HG03159 (cell line): ENCODE measurements around the gene CABLES1.
"Not testable (repeated sequence)": the region's sequence is repeated elsewhere in the genome, so short reads cannot be mapped to it uniquely, and the experiment has no call there.

Source experiments
- ATAC-seq: cut with Tn5 transposase; IDR thresholded peaks from one replicate; pipeline ENCODE4 v1.9.1; 2021; ENCODE audit warnings: mild to moderate bottlenecking, moderate library complexity; ENCODE audit not compliant: unreplicated experiment

Gene CABLES1

GRCh38 chr18:23134780-23135549, at the start of gene CABLES1:
TSS of gene CABLES1 (plus strand) at chr18:23135485. CDS start at chr18:23135763, 278 bp downstream.
- peak; percentile 8 for ATAC-seq

DNA sequence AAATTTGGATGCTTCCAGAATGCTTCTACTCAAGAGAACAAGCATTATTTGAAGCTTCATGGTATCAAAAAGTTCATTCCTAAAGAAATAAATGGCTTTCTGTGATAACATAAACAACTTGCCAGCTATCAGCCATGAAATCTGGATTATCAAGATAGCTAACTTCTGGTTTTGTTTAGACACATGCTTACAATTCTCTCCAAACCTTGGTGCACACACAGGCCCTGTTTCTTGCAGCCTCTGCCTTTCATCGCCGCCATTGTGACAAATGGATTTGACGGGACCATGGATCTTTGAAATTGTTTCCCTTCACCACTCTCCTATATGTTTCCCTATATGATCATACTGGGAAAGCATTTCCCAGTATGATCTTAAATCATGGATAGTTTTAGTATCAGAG, 47.9 kb upstream of the CABLES1 start:
- no peak for ATAC-seq

GRCh38 chr18:23088310-23088709, 47.0 kb upstream of the CABLES1 start:
- no peak for ATAC-seq

DNA sequence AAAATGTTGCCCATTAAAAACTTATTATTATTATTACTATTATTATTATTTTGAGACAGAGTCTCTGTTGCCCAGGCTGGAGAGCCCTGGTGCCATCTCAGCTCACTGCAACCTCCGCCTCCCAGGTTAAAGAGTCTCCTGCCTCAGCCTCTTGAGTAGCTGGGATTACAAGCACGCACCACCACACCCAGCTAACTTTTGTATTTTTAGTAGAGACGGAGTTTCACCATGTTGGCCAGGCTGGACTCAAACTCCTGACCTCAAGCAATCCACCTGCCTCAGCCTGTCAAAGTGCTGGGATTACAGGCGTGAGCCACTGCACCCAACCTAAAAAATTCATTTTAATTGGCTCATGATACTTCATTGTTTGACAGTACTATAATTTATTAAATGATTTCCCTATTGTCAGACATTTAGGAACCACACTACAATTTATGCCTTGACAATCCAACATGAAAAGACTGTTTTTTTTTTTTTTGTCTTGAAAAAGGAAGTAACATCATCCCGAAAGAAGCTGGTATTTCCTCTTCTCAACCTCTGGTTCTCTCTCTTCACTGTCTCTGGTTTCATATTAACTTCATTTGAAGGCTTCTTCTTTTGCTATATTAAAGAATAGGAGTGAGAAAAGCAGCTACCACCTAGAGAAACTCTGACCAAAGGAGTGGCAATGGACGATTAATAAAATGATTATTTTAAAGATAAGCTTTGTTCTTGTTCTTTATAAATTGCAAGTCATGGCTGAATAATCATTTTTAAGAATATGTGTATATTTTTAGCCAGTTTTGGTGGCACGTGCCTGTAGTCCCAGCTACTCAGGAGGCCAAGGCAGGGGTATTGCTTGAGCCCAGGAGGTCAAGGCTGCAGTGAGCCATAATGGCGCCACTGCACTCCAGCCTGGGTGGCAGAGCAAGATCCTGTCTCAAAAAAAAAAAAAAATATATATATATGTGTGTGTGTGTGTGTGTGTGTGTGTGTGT, 44.0 kb upstream of the CABLES1 start:
- ATAC-seq = peak; percentile 64

DNA sequence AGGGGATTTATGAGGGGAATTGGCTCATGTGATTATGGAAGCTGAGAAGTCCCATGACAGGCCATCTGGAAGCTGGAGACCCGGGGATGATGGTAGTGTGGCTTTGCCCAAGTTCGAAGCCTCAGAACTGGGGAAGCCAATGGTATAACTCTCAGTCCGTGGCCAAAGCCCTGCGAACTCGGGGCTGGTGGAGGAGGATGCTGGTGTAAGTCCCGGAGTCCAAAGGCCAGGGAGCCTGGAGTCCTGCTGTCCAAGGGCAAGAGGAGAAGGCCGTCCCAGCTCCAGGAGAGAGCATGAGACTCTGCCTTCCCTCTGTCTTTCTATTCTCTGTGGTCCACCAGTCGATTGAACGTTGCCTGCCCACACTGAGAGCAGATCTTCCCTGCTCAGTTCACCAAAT, 43.2 kb upstream of the CABLES1 start:
- no peak for ATAC-seq

- not testable (repeated sequence) for ATAC-seq
Observed at GRCh38 chr18:23093130-23093529, 42.2 kb upstream of the CABLES1 start.

GRCh38 chr18:23093772-23094171, 41.5 kb upstream of the CABLES1 start:
- no peak for ATAC-seq

DNA sequence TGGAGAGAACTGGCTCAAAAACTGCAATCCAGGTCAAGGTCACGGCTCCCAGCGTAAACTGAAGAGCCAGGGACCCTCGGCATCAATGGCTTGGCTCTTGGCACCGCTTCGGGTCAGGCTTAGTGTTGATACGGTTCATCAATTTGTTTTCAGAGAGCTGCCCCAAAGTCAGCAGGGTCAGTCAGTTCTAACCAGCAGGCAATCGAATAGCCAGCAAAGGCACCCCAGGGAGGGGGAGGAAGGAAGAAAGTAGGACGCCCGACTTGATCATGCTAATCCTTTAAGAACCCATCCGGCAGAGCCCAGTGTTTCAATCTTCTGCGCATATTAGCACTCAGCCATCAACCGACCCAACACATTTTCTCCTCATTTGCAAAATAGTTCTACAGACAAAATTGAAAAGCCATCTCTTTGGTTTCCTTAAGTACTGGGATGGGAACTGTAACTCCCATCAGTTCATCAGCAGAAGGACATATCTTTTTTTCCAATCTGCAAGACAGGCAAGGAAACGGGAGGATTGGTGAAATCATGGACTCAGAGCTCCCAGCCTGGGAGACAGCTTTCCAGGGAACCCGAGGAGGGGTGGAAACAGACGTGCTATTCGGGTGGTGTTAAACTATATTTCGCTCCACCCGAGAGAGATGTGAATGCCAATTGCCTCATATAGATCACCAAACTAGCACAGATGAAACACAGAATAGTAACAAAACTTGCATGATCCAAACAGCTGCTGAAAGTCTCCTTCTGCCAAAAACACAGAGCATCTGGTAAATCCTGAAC, 40.7 kb upstream of the CABLES1 start:
- no peak for ATAC-seq

DNA sequence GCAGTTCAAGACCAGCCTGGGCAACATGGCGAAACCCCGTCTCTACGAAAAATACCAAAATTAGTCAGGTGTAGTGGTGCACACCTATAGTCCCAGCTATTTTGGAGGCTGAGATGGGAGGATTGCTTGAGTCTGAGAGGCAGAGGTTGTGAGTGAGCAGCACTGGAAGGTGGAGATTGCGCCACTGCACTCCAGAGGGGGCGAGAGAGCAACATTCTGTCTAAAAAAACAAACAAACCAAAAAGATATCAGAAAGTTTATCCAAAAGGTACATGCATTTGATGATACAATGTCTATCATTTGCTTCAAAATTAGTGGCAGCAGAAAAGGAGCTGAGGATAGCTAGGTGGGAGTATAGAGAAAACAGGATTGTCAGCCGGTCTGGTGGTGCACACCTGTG, 39.8 kb upstream of the CABLES1 start:
- ATAC-seq = no peak

GRCh38 chr18:23097016-23097415, 38.3 kb upstream of the CABLES1 start:
- ATAC-seq = not testable (repeated sequence)

GRCh38 chr18:23099621-23100020, 35.7 kb upstream of the CABLES1 start:
- no peak for ATAC-seq

GRCh38 chr18:23101861-23102432, 33.3 kb upstream of the CABLES1 start:
- ATAC-seq = no peak

- no peak for ATAC-seq
Observed at GRCh38 chr18:23102493-23103261, 32.6 kb upstream of the CABLES1 start.

- ATAC-seq = no peak
Observed at GRCh38 chr18:23103449-23103848, 31.8 kb upstream of the CABLES1 start.

DNA sequence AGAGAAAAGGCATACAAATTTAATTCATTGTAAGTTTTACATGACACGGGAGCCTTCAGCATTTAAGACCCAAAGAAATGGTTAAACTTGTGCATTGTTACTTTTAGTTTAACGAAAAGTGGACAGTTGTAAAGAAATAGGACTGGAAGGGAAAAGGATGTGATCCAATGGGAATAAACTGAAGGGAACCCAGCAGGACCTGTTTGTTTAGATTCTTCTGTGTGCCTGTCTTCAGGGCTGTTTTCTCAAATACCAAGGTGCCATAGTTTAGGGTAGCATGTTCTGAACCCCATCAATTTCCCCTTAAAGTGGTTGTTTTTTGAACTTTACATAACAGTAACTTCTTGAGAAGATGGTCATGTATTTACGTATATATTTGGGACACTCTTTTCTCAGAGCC, 30.3 kb upstream of the CABLES1 start:
- no peak for ATAC-seq

DNA sequence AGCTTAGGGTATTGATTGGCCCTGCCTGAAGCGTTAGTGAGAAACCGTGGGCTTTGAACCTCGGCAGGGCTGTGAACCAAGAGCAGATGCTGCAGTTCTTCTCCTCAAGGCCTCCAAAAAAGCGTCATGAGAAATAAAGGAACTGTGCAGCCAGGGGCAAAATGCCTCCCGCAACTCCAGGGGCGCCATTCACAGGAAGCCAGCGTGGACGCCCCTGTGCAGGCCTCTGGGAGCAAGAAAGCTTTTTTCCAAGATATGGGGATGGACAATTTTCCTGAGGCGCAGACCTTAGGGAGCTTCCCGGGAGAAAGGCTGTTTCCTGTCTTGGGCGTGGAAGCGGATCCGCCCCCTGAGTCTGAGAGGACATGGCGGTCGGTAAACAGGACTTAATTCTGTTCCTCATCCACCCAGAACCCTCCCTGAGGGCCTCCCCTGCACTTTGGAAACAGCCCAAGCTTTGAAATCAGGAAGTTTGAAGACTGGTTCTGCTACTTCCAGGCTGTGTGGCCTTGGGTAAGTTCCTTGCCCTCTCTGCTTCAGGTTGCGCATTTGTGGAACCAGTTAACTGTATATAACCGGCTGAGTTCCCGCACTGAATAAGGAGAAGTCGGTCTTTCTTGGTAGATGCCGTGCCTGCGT, 29.6 kb upstream of the CABLES1 start:
- no peak for ATAC-seq

GRCh38 chr18:23106575-23106974, 28.7 kb upstream of the CABLES1 start:
- ATAC-seq = no peak

DNA sequence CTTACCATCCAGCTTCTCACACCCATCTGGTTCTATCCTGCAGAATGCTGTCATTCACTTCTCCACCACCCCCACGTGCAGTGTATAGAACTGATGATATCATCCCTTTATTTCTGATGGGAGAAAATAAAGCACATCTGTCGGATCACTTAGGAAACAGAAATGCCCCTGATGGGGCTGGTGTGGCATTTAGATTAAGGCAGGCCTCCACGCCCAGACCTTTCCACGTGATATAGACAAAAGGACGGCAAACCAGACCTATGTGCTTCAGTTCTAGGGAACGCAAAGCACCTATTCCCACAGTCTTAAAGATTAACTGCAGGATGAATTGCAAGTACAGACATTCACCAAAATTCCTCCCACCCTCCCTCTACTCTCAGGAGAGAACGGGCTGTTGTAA, 27.6 kb upstream of the CABLES1 start:
- ATAC-seq = no peak

- ATAC-seq = no peak
Observed at GRCh38 chr18:23108496-23108895, 26.8 kb upstream of the CABLES1 start.
